CD4-positive, alpha-beta memory T cell (primary cell): ENCODE data around the gene VPS4B. TPM values are rescaled to one million over a fixed set of nuclear protein-coding genes. Genes with fewer than 3 reads are reported as not detected.

ENCODE experiments used
- CTCF ChIA-PET: fragments of 350-600 bp; sonication (Branson Sonifier 250); formaldehyde crosslinking; loops from one replicate; lab custom pipeline; 2021; ENCODE audit warnings: inconsistent platforms; ENCODE audit not compliant: partially characterized antibody; lab: Charles Lee
- POLR2A ChIA-PET: fragments of 350-600 bp; sonication (Branson Sonifier 250); formaldehyde crosslinking; loops from one replicate; lab custom pipeline; 2021; ENCODE audit not compliant: partially characterized antibody; lab: Charles Lee
- DNase-seq, 5 donors: peaks; one replicate each; pipeline versions ENCODE4 v3.0.0 to v3.0.0-alpha.2; 2020 to 2022; ENCODE audit warnings: mixed read lengths in 1 of 5
- H3K27ac ChIP-seq: one replicate; pipeline ENCODE4 v1.7.0; 2013; ENCODE audit warnings: low read depth, low read length
- H3K27me3 ChIP-seq: 2 replicates; pipeline ENCODE4 v1.7.0; 2013; ENCODE audit warnings: mild to moderate bottlenecking, low read length, moderate library complexity; ENCODE audit not compliant: insufficient read depth
- H3K36me3 ChIP-seq: 2 replicates; pipeline ENCODE4 v1.7.0; 2013; ENCODE audit warnings: mild to moderate bottlenecking, low read length, moderate library complexity; ENCODE audit not compliant: insufficient read depth
- H3K4me1 ChIP-seq: 2 replicates; pipeline ENCODE4 v1.7.0; 2013; ENCODE audit warnings: mild to moderate bottlenecking, low read length, moderate library complexity; ENCODE audit not compliant: insufficient read depth
- H3K4me3 ChIP-seq, 2 donors: one replicate each; pipeline ENCODE4 v1.7.0; 2013; ENCODE audit warnings: low read length in 2 of 2, mild to moderate bottlenecking in 1 of 2
- H3K9me3 ChIP-seq, 2 donors: one replicate each; pipeline ENCODE4 v1.7.0; 2013; ENCODE audit warnings: low read length in 2 of 2, control low read depth in 1 of 2; ENCODE audit not compliant: control insufficient read depth in 1 of 2
- H3K27ac Mint-ChIP-seq, 7 donors: one replicate each; pipeline ENCODE4 v1.8.0; 2020 to 2021; ENCODE audit warnings: mixed read lengths in 7 of 7, mild to moderate bottlenecking in 6 of 7, inconsistent platforms in 3 of 7, moderate library complexity in 3 of 7
- H3K27me3 Mint-ChIP-seq, 2 donors: one replicate each; pipeline ENCODE4 v1.8.0; 2020 to 2021; ENCODE audit warnings: mixed read lengths in 2 of 2
- H3K36me3 Mint-ChIP-seq, 2 donors: one replicate each; pipeline ENCODE4 v1.8.0; 2020 to 2021; ENCODE audit warnings: mixed read lengths in 2 of 2, inconsistent platforms in 1 of 2, mild to moderate bottlenecking in 1 of 2
- H3K4me1 Mint-ChIP-seq, 4 donors: one replicate each; pipeline ENCODE4 v1.8.0; 2020 to 2021; ENCODE audit warnings: mixed read lengths in 4 of 4, mild to moderate bottlenecking in 1 of 4
- H3K4me3 Mint-ChIP-seq, 8 donors: one replicate each; pipeline ENCODE4 v1.8.0; 2020 to 2021; ENCODE audit warnings: mixed read lengths in 8 of 8, mild to moderate bottlenecking in 7 of 8, moderate library complexity in 6 of 8, inconsistent platforms in 3 of 8
- H3K9me3 Mint-ChIP-seq, 8 donors: one replicate each; pipeline ENCODE4 v1.8.0; 2020 to 2021; ENCODE audit warnings: mixed read lengths in 8 of 8, mild to moderate bottlenecking in 5 of 8, inconsistent platforms in 3 of 8, moderate library complexity in 1 of 8
- intact Hi-C: fragments of 100-400 bp; cut with micrococcal nuclease; formaldehyde crosslinking; loops from one replicate; pipeline ENCODE4 v1.15.1; 2023
- polyA plus RNA-seq, 2 donors: library from polyadenylated mRNA; unstranded; fragments of 300-500 nt; fragmentation: Illumina TruSeq; gene quantifications; one replicate each; pipeline ENCODE4 v1.2.3, GENCODE V29; 2021
- total RNA-seq, 2 experiments: library from RNA; stranded (reverse); gene quantifications; one replicate each; pipeline ENCODE4 v1.2.3, GENCODE V29; 2021

The VPS4B gene
- total and polyA plus RNA-seq, 4 experiments from 2014 or later: 48.0 to 94.9 (median 79.2) TPM

DNA sequence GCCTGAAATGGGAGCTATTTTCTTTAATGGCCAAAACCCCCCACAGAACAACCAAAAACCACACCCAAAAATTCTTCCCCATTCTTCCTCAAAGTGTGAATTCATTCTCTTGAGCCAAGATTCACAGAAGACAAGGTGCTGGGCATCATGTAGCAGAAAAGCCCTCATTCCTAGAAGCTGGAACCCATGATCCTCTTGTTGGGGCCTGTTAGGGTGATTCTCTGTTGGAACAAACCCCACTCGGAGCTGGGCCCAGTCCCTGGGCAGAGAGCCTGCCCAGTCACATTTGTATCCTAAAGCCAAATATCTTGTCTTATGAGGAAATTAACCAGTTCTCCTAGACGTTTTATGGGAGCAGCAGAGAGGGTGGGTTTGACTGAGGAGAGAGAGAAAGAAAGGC lies 22.8 kb upstream of the VPS4B start:
- H3K4me3 ChIP-seq: no peak overlapping the region
- Mint-ChIP-seq H3K27ac (no peak overlapping the region), H3K4me1 (no peaks in the 10 kb centered on the region), H3K36me3 (no peaks in the 10 kb centered on the region), H3K27me3 (no peaks in the 10 kb centered on the region), H3K9me3 (no peaks in the 10 kb centered on the region), H3K4me3 (no peak overlapping the region)
- H3K27ac ChIP-seq: no peak overlapping the region
- intact Hi-C loops: no loop called here
- no peaks in the 10 kb centered on the region for H3K27me3 ChIP-seq
- H3K36me3 ChIP-seq: no peaks in the 10 kb centered on the region
- no peaks in the 10 kb centered on the region for H3K9me3 ChIP-seq
- no peaks in the 10 kb centered on the region for H3K4me1 ChIP-seq
- CTCF ChIA-PET: interaction anchor here (1.8 to 10.2 kb wide), 2 partner anchors 98 to 429 kb away, joined by 6 to 193 read pairs; no protein-coding TSS in a partner anchor
- POLR2A ChIA-PET: no interaction called here
- no peak for DNase-seq

DNA sequence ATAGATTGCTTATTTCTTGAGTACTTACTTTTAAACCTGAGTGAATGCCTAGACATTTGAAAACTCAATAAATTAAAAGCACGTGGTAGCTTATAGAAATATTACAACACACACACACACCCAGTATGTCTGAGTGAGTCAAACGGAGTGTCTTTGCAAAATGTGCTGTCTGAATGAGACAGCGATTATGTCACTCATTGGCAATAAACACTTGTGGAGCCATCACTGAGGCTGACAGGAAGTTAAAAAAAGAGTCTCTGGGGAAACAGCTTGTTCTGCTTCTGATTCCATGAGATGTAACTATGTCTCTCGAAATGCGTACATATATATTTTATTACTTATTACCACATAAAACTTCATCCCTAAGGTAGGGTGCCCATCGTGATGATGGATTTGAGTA lies 22.3 kb upstream of the VPS4B start:
- H3K9me3 Mint-ChIP-seq: no peaks in the 10 kb centered on the region
- H3K4me3 ChIP-seq: no peak overlapping the region
- H3K4me1 ChIP-seq: no peaks in the 10 kb centered on the region
- no peak overlapping the region for H3K27ac Mint-ChIP-seq
- H3K27me3 Mint-ChIP-seq: no peaks in the 10 kb centered on the region
- H3K4me3 Mint-ChIP-seq: no peak overlapping the region
- no peaks in the 10 kb centered on the region for H3K9me3 ChIP-seq
- DNase-seq: no peak
- H3K36me3 ChIP-seq: no peaks in the 10 kb centered on the region
- H3K27me3 ChIP-seq: no peaks in the 10 kb centered on the region
- CTCF ChIA-PET: interaction anchor here (10.2 kb wide), 1 partner anchor 98 kb away, joined by 193 read pairs; no protein-coding TSS in a partner anchor
- H3K4me1 Mint-ChIP-seq: no peaks in the 10 kb centered on the region
- H3K36me3 Mint-ChIP-seq: no peaks in the 10 kb centered on the region
- intact Hi-C loops: no loop called here
- H3K27ac ChIP-seq: no peak overlapping the region
- POLR2A ChIA-PET: no interaction called here

DNA sequence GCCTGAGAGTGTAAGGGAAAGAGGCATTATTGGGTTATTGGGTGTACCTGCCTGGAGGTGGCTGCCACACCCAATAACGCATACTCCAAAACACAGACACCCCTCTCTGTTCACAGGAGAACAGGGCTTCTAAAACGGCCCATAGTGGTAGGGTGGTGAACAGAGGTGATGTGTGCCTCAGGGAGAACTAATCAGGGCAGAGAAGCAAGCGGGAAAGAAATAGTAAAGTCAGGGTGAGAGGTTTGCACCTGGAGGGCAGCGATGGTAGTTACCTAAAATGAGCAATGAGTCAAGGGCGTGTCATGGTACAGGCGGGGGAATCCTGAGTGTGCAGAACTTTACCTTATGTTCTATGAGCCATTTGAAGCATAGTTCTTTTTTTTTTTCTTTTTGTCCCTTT lies 21.6 kb upstream of the VPS4B start:
- CTCF ChIA-PET: interaction anchor here (1.0 to 10.2 kb wide), 3 partner anchors 97 to 424 kb away, joined by 3 to 193 read pairs (median 182); no protein-coding TSS in a partner anchor
- H3K4me1 ChIP-seq: no peaks in the 10 kb centered on the region
- peak overlapping the region in 1 of 7 donors; percentile 19 for H3K27ac Mint-ChIP-seq
- no peak overlapping the region for H3K4me3 ChIP-seq
- H3K9me3 Mint-ChIP-seq: no peaks in the 10 kb centered on the region
- intact Hi-C loops: no loop called here
- POLR2A ChIA-PET: no interaction called here
- H3K27me3 ChIP-seq: no peaks in the 10 kb centered on the region
- no peak overlapping the region for H3K27ac ChIP-seq
- no peak for DNase-seq
- peaks cover 0 to 3% (median 2%) of the 10 kb centered on the region in 4 donors for H3K4me1 Mint-ChIP-seq
- no peak overlapping the region for H3K4me3 Mint-ChIP-seq
- no peaks in the 10 kb centered on the region for H3K36me3 ChIP-seq
- no peaks in the 10 kb centered on the region for H3K36me3 Mint-ChIP-seq
- no peaks in the 10 kb centered on the region for H3K9me3 ChIP-seq
- peaks cover 0 to 1% of the 10 kb centered on the region in 2 donors for H3K27me3 Mint-ChIP-seq

DNA sequence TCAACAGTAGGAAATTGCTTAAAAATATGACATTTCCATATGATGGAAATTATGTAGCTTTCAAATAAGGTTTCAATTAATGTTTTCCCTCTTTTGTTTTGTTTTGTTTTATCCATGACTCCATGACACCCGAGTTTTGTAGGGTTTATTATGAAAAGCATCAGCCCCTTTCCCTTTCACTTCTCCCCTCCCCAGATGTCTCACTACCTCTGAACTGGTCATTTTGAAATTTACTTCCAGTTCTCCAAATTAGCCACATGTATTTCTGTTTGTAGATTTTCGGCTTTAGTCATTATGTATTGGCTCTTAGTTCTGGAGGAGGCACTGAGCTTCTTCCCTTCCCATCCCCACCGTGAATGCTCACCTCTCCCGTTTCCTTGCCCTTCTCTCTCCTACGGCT lies 18.6 kb upstream of the VPS4B start:
- Mint-ChIP-seq H3K9me3 (no peaks in the 10 kb centered on the region), H3K27me3 (peaks cover 0 to 3% of the 10 kb centered on the region in 2 donors), H3K4me3 (no peak overlapping the region), H3K27ac (no peak overlapping the region), H3K4me1 (peaks cover 0 to 3% (median 2%) of the 10 kb centered on the region in 4 donors), H3K36me3 (no peaks in the 10 kb centered on the region)
- Histone ChIP-seq H3K4me1 (no peaks in the 10 kb centered on the region), H3K27me3 (no peaks in the 10 kb centered on the region), H3K4me3 (no peak overlapping the region), H3K36me3 (no peaks in the 10 kb centered on the region), H3K9me3 (no peaks in the 10 kb centered on the region), H3K27ac (no peak overlapping the region)
- intact Hi-C loops: no loop called here
- CTCF ChIA-PET: interaction anchor here (1.0 to 10.2 kb wide), 10 partner anchors 16 to 427 kb away, joined by 4 to 193 read pairs (median 19); no protein-coding TSS in a partner anchor
- DNase-seq: no peak
- POLR2A ChIA-PET: no interaction called here

DNA sequence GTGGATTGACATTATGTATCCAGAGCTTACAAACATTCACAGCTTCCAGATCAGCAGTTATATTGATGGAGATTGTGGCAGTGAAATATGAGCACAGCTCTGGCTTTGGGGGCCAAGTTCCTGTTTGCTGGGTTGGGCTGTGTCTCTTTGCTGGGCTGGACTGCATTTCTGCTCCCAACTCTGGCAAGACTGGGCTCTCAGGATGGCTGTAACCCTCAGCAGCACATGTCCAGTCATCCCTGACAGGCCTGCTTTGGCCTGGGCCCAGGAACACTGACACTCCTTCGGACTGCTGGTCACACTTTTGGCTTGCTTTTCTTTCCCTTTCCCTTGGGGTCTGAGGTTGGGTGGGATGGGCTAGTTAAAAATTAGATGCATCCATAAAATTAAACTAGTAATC lies 17.9 kb upstream of the VPS4B start:
- no peak for DNase-seq
- no peaks in the 10 kb centered on the region for H3K9me3 Mint-ChIP-seq
- H3K27ac ChIP-seq: no peak overlapping the region
- H3K4me1 Mint-ChIP-seq: peaks cover 0 to 3% (median 2%) of the 10 kb centered on the region in 4 donors
- intact Hi-C loops: no loop called here
- no peaks in the 10 kb centered on the region for H3K4me1 ChIP-seq
- POLR2A ChIA-PET: interaction anchor here (0.7 kb wide), 1 partner anchor 21 kb away, joined by 3 read pairs; no protein-coding TSS in a partner anchor
- peaks cover 0 to 3% of the 10 kb centered on the region in 2 donors for H3K27me3 Mint-ChIP-seq
- no peaks in the 10 kb centered on the region for H3K36me3 Mint-ChIP-seq
- CTCF ChIA-PET: interaction anchor here (0.9 to 10.2 kb wide), 19 partner anchors 10 to 712 kb away, joined by 3 to 193 read pairs (median 5); no protein-coding TSS in a partner anchor
- H3K36me3 ChIP-seq: no peaks in the 10 kb centered on the region
- H3K27ac Mint-ChIP-seq: no peak overlapping the region
- no peak overlapping the region for H3K4me3 Mint-ChIP-seq
- H3K9me3 ChIP-seq: no peaks in the 10 kb centered on the region
- H3K4me3 ChIP-seq: no peak overlapping the region
- H3K27me3 ChIP-seq: no peaks in the 10 kb centered on the region

DNA sequence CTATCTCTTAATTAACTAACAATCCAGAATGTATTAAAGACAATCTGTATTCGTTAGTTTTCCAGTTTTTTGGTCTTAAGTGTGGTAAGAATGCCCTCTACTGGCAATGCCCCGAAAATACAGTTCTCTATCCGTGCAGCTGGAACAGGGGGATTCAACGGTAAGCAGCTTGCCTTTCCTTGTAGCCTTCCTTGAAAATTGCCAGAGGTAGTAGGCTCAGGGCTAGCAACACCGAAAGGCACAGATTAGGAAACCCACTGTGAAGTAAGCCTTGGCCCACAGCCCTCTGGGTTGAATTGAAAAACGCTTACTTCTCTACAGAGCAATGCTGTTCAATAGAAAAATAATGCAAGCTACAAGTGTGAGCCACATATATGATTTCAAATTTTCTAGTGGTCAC lies 17.1 kb upstream of the VPS4B start:
- H3K9me3 Mint-ChIP-seq: no peaks in the 10 kb centered on the region
- no peak overlapping the region for H3K27ac ChIP-seq
- ChIA-PET POLR2A (interaction anchor here (0.6 to 1.4 kb wide), 5 partner anchors 17 to 421 kb away, joined by 3 to 8 read pairs (median 3); partner anchors contain the start of gene VPS4B), CTCF (interaction anchor here (0.5 to 10.2 kb wide), 37 partner anchors 8 to 904 kb away, joined by 3 to 193 read pairs (median 5); partner anchors contain the start of genes BCL2, KDSR and PHLPP1)
- peak overlapping the region in 1 of 8 donors; percentile 32 for H3K4me3 Mint-ChIP-seq
- no peaks in the 10 kb centered on the region for H3K9me3 ChIP-seq
- intact Hi-C loops: loop anchor here (1.0 kb wide), 5 partner anchors 97 to 725 kb away; no protein-coding TSS in a partner anchor
- peaks cover 3% of the 10 kb centered on the region for H3K27me3 ChIP-seq
- H3K4me1 ChIP-seq: no peaks in the 10 kb centered on the region
- peak in 4 of 5 donors; percentile 54 to 58 (median 56) for DNase-seq
- H3K27me3 Mint-ChIP-seq: peaks cover 0 to 9% of the 10 kb centered on the region in 2 donors
- H3K4me3 ChIP-seq: no peak overlapping the region
- no peak overlapping the region for H3K27ac Mint-ChIP-seq
- no peaks in the 10 kb centered on the region for H3K36me3 ChIP-seq
- H3K36me3 Mint-ChIP-seq: no peaks in the 10 kb centered on the region
- peaks cover 0 to 3% (median 2%) of the 10 kb centered on the region in 4 donors for H3K4me1 Mint-ChIP-seq

DNA sequence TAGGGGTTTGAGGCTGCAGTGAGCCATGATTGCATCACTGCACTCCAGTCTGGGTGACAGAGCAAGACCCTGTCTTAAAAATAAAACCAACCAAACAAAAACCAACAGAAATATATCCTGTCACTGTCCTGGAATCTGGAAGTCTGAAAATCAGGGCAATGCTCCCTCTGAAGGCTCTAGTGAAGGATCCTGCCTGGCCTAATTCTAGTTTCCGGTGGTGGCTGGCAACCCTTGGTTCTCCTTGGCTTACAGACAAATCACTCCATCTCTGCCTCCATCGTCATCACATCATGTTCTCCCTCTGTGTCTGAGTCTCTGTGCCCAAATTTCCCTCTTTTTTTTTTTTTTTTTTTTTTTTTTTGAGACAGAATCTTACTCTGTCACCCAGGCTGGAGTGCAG lies 15.9 kb upstream of the VPS4B start:
- Mint-ChIP-seq H3K36me3 (no peaks in the 10 kb centered on the region), H3K9me3 (no peaks in the 10 kb centered on the region), H3K27ac (no peak overlapping the region), H3K27me3 (peaks cover 2 to 11% of the 10 kb centered on the region in 2 donors), H3K4me1 (peaks cover 0 to 3% (median 2%) of the 10 kb centered on the region in 4 donors), H3K4me3 (no peak overlapping the region)
- Histone ChIP-seq H3K9me3 (no peaks in the 10 kb centered on the region), H3K4me3 (no peak overlapping the region), H3K36me3 (no peaks in the 10 kb centered on the region), H3K27ac (no peak overlapping the region), H3K27me3 (peaks cover 3% of the 10 kb centered on the region), H3K4me1 (no peaks in the 10 kb centered on the region)
- intact Hi-C loops: no loop called here
- CTCF ChIA-PET: interaction anchor here (0.7 to 10.2 kb wide), 23 partner anchors 9 to 855 kb away, joined by 3 to 193 read pairs (median 6); partner anchors contain the start of genes KDSR and PHLPP1
- DNase-seq: no peak
- POLR2A ChIA-PET: interaction anchor here (1.3 kb wide), 1 partner anchor 15 kb away, joined by 3 read pairs; no protein-coding TSS in a partner anchor
